ENCODE measurements around the gene CNNM1.

CNNM1 gene

GRCh38 chr10:99357691-99358090, 28.5 kb downstream of the CNNM1 start:
- no peak for DNase-seq (ENCODE audit: low read depth)
- no peak overlapping the region for H3K4me3 ChIP-seq (replicated peaks; ENCODE audit: low read depth, low read length)
- TF ChIP-seq, protein P1, sequence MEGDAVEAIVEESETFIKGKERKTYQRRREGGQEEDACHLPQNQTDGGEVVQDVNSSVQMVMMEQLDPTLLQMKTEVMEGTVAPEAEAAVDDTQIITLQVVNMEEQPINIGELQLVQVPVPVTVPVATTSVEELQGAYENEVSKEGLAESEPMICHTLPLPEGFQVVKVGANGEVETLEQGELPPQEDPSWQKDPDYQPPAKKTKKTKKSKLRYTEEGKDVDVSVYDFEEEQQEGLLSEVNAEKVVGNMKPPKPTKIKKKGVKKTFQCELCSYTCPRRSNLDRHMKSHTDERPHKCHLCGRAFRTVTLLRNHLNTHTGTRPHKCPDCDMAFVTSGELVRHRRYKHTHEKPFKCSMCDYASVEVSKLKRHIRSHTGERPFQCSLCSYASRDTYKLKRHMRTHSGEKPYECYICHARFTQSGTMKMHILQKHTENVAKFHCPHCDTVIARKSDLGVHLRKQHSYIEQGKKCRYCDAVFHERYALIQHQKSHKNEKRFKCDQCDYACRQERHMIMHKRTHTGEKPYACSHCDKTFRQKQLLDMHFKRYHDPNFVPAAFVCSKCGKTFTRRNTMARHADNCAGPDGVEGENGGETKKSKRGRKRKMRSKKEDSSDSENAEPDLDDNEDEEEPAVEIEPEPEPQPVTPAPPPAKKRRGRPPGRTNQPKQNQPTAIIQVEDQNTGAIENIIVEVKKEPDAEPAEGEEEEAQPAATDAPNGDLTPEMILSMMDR (IDR thresholded peaks at IDR 0.05; ENCODE audit: low read length, missing control alignments): no peak

DNA sequence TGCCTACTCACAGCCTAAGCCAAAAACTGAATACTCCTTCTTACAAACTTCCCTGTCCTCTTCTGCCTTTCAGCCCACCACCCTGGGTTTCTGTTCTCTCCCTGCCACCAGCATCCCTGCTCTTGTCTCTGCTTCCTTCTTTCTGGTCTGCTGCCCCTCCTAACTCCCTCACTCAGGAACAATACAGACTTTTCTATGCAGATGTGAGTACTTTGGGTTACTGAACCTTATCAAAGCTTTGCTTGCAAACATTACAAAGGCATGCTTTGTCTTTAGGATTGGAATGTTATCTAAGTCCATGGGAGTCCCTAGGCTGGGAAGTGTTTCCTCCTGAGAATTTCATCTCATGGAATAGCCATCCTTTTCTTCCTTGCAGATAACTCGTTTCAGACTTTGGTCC, 28.9 kb downstream of the CNNM1 start:
- no peak for DNase-seq (ENCODE audit: low read depth)
- TF ChIP-seq, protein P1 (IDR thresholded peaks at IDR 0.05; ENCODE audit: low read length, missing control alignments): no peak
- no peak overlapping the region for H3K4me3 ChIP-seq (replicated peaks; ENCODE audit: low read depth, low read length)

DNA sequence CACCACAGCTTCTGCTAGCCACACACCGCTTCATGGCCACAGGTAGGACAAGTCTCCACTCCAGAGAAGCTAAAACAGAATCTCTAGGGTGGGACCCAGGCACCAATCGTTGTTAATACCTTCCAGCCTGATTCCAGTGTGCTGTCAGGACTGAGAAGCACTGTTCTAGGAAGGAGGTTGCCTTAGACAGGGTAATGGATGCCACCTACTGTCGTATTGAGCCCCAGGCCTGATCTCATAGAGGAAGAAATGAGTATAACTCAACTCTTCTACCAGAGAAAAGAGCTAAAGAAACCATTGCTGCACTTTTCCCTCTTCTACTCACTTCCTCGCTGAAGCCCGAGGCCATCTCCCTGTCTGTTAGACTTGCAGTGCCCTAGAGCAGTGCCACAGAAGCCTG, 31.8 kb downstream of the CNNM1 start:
- TF ChIP-seq, protein P1 (IDR thresholded peaks at IDR 0.05; ENCODE audit: low read length, missing control alignments): no peak
- no peak for DNase-seq (ENCODE audit: low read depth)
- H3K4me3 ChIP-seq (replicated peaks; ENCODE audit: low read depth, low read length): no peak overlapping the region

- DNase-seq (ENCODE audit: low read depth): no peak
- no peak overlapping the region for H3K4me3 ChIP-seq (replicated peaks; ENCODE audit: low read depth, low read length)
- TF ChIP-seq, protein P1 (IDR thresholded peaks at IDR 0.05; ENCODE audit: low read length, missing control alignments): no peak
Observed at GRCh38 chr10:99364125-99364524, 35.0 kb downstream of the CNNM1 start.

DNA sequence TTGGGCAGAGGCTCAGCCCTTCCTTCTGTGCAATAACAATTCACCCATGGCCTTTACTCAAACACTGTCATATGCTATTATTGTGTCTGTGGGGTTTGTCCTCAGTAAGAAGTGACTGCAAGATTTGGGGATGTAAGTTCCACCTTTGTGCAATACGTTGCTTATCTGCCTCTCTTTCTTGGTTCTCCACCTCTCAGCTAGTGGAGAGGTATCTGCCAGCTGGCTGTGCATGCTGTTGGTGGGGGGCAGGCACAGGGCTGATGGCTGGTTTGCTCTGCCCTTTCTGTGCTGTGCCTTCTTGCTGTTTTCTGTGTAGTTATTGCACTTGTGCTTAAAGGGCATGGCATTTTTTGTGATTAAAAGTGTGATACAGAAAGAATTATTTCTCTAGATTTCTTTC, 36.2 kb downstream of the CNNM1 start:
- no peak for DNase-seq (ENCODE audit: low read depth)
- TF ChIP-seq, protein P1 (IDR thresholded peaks at IDR 0.05; ENCODE audit: low read length, missing control alignments): no peak

GRCh38 chr10:99365736-99366135, 36.6 kb downstream of the CNNM1 start:
- DNase-seq (ENCODE audit: low read depth): no peak
- TF ChIP-seq, protein P1 (IDR thresholded peaks at IDR 0.05; ENCODE audit: low read length, missing control alignments): no peak
- no peak overlapping the region for H3K4me3 ChIP-seq (replicated peaks; ENCODE audit: low read depth, low read length)

More for the DNA sequence above, 36.2 kb downstream of the CNNM1 start:
- no peak overlapping the region for H3K4me3 ChIP-seq (replicated peaks; ENCODE audit: low read depth, low read length)

DNA sequence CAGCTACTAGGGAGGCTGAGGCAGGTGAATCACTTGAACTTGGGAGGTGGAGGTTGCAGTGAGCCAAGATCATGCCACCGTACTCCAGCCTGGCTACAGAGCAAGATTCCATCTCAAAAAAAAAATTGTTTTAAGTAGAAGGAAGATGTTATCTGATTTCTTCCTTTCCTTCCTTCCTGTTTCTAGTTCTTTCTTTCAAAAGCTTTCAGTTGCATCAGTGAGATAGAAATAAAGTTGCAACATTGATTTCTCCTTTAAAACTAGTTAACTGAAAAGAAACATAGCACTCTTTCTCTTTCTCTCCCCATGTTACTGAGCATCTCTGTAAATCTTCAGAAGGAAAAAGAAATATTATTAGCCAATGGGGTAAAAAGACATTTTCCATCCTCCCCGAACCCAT, 37.5 kb downstream of the CNNM1 start:
- DNase-seq (ENCODE audit: low read depth): no peak
- TF ChIP-seq, protein P1 (IDR thresholded peaks at IDR 0.05; ENCODE audit: low read length, missing control alignments): no peak
- H3K4me3 ChIP-seq (replicated peaks; ENCODE audit: low read depth, low read length): no peak overlapping the region
